ENCODE results near the gene CAMK2N2.
"Not testable (repeated sequence)": the region's sequence is repeated elsewhere in the genome, so short reads cannot be mapped to it uniquely, and the experiment has no call there.

The CAMK2N2 gene

GRCh38 chr3:184272269-184272668 is 10.9 kb upstream of the CAMK2N2 start:
- DNase-seq = no peak

- DNase-seq = not testable (repeated sequence)
Observed at GRCh38 chr3:184267249-184267648, 5.9 kb upstream of the CAMK2N2 start.

DNA sequence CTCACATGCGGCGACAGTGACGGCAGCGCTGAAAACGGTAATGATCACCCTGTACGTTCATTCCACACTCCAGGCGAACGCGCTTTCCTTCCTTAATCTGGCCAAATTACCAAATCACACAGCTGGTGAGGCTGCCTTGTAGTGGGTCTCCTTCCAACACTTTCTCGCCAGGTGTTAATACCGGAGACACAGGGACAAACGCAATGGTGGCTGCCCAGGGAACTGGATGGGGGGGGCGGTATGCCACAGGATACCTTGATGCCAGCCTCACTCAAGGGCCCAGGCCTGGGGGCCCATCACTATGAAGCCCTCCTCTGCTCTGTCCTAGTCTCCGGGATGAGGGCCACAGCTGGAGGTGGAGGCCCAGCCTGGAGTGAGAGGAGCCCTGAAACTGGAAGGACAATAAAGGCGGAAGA is 1.4 kb upstream of the CAMK2N2 start:
- DNase-seq = no peak

GRCh38 chr3:184261854-184262763 is 756 bp upstream of the CAMK2N2 start:
- no peak for DNase-seq

DNA sequence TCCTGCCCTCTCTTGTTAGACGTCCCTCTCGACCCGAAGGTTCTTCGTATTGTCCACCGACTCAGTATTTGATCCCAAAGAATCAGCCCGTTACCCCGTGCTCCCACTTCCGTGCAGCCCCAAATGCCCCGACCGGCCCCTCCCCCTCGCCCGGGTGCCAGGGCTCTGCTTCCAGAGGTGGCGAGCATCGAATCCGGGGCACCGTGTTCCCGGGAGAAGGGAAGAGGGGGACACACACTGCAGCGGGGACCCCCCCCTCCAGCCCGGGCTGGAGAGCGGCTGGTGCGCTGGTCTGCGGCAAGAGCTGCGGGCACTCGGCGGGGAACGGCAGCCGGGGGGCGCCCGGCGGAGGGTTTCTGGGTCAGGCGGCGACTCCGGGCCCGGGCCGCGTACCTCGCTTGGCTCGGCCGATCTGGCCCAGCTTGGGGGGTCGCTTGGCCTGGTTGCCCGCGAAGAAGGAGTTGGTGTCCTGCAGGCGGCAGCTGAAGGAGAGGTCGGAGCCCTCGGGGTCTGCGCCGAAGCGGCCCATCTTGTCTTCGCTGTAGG is 556 bp downstream of the CAMK2N2 start:
- no peak for DNase-seq

GRCh38 chr3:184259878-184260723 is 1.3 kb downstream of the CAMK2N2 start:
- DNase-seq = no peak

DNA sequence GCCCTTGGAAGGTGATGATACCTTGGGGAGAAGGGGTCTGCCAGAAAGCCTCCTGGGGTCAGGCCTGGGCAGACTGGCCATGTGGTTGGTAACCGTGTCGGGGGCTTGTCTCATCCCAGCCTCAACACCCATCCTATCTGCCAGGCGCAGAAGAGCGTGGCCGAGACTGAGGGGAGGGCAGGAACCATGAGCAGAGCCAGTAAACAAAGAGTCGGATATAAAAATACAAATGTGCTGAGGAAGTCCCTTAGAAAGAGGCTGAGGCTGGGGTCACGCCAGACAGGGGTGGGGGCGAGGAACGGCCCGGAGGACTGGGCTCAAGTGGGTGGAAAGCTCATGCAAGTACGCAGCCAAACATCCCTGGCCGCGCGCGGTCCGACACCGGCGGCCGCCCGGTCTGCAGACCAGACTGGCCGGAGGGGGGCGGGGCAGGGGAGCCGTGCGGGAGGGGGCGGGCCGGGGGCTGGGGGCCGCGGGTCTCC is 1.9 kb downstream of the CAMK2N2 start:
- no peak for DNase-seq

DNA sequence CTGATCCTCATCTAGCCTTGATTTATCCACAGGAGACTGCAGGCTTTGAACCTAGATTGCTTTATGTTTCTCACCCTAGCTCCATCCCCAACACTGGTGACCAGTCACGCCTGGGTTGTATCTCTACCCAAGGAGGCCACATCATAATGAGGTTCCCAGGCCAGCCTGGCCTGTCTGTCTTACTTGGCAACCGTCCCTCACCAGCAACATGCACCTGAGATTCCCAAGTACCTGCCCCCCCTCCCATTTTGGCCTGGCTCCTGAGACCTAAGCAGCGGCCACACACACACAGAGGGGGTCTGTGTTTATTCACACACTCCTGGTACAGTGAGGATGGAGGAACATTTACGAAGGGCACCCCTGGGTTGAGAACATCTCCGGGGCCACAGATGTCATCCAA is 2.4 kb downstream of the CAMK2N2 start:
- DNase-seq = no peak

DNA sequence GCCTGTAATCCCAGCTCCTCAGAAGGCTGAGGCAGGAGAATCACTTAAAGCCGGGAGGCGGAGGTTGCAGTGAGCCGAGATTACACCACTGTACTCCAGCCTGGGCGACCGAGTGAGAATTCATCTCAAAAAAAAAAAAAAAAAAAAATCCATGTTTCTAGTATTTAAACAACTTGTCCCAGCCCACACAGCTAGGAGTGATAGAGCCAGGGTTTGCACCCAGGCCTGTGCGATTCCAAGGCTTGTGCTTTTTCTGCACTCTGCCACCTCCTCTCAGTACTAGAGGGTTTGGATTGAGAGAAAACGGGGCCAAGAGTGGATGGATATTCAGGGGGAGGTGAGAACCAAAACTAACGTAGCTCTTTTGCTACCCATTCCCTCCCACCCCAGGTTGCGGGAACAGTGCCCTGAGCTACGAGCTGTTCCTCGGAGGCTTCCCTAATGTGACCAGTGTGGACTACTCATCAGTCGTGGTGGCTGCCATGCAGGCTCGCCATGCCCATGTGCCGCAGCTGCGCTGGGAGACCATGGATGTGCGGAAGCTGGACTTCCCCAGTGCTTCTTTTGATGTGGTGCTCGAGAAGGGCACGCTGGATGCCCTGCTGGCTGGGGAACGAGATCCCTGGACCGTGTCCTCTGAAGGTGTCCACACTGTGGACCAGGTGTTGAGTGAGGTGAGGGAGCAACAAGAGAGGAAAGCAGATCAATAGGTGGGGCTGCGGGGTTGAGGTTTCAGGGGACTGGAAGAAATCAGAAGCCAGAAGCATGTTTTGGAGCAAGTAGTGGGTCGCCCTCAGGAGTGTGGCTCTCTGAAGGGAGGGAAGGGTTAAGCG is 4.1 kb downstream of the CAMK2N2 start:
- DNase-seq = no peak

DNA sequence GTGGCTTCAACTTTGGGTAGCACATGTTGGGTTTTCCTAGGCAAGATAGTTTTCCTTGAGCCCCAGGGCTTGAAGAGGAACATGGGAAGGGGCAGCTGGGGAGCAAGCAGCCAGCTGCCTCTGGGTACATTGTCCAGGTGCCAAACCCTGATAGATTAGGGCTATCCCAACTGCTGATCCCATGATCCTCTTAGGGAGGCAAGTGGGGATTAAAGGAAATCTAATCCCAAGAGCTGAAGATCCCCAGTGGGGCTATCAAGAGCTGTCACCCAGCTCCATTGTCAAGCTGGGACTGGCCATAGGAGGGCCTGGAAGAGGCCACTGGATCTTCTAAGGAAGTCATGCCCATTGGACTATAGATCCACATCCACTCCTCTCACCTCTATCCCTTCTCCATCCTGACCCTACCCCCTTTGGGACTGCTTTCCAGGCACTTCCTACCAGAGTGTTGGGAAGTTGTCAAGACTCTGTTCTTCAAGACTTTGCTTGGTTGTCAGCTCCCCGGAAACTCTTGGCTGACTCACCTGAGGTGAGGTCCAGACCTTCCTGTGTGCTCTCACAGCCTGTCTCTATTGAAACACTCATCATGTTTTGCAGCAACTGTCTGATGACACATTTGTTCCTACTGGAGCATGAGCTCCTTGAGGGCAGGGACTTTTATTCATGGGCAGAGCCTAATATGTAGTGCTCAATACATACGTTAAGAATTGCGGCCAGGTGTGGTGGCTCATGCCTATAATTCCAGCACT is 5.9 kb downstream of the CAMK2N2 start:
- no peak for DNase-seq

DNA sequence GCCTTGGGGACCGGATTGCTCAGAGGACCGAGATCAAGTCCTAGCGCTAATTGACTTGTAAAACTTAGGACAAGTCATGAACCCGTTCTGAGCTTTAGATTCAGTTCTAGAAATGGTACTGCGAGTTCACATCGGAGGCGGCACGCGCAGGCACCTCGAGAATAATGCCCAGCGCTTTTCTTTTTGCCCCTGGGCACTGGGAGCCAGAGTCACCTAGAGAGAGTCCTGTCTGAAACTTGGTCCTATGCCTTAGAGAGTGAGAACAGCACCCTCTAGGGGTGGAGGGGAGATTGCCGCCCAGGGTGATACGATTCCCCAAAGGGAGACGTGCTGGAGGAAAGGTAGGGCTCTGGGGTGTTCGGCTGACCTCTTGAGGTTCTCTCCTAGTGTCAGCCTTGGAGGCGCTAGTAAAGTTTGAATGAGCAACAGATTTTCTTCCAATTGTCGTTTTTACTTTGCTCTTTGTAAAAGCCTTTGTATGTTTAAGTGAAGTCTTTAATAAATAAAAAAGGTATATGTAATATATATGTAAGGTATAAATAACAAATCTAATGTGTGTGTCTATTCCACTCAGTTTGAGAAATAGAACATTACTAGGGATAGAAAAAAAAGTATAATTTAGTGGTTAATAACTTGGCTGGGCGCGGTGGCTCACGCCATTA is 11.1 kb downstream of the CAMK2N2 start:
- peak; percentile 96 for DNase-seq

GRCh38 chr3:184249412-184250166 is 11.8 kb downstream of the CAMK2N2 start, which contains the start of gene EEF1AKMT4:
Gene EEF1AKMT4 (plus strand): TSS chr3:184249672. CDS start chr3:184249695, 23 bp downstream.
- peak; percentile 93 for DNase-seq

DNA sequence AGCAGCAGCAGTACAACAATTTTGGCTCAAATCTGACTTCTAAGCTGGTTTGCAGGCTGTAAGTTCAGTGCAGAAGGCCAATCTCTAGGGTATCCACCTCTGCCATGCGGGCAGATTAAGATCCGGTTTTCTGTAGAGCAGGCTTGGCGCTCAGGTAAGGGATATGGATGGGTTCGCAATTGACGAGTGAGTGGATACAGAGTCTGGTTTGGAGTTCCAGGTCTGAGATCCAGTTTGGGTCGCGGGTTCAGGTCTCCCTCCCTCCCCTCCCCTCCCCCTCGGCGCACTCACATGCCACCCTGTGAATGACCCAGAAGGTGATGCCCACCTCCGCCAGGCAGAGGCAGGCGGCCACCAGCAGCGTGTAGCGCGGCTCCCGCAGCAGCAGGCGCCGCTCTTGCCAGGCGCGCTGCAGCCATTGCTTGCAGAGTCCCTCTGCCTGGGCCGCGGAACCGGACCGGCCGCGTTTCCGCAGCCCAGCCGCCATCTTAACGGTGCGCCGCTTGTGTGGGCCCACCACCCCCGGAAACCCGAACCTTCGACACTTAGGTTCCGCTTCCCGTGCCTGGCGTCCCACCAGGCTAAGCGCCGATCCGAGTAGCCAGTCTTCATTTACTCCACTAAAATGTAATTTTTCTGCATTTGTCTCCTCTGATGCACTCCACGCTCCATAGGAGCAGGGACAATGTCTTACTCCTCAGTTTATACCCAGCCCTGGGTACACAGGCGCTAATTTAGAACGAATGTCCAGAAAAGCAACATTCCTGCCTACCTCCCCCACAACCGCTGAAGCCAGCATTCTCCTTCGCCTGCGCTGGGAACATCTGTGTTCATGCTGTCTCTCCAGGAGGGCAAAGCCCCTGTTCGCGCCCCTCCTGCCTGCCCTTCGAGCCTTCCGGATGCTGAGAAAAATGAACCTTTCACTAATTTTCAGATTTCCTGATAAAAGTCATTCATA is 12.6 kb downstream of the CAMK2N2 start, which contains the start of gene ALG3:
Gene ALG3 (minus strand): TSS at position 509 of the 958 bp plus-strand sequence. CDS start 22 bp downstream, at position 487.
- DNase-seq = peak; percentile 80

- DNase-seq = no peak
Observed at GRCh38 chr3:184242297-184242685, 19.1 kb downstream of the CAMK2N2 start.

- DNase-seq = no peak
Observed at GRCh38 chr3:184241447-184242296, 19.7 kb downstream of the CAMK2N2 start.

DNA sequence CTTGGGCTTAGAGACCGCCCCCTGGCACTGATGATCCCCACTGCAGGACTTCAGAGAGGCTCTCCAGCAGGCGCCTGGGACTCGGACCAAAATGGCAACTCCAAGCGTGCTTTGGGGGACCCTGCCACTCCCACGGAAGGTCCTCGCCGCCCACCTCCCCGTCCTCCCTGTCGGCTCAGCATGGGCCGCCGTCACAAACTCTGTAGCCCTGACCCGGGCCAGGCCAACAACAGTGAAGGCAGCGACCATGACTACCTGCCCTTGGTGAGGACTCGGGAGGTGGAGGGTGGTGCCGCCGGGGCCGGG is 20.3 kb downstream of the CAMK2N2 start:
- no peak for DNase-seq

GRCh38 chr3:184240384-184241140 is 20.8 kb downstream of the CAMK2N2 start:
- no peak for DNase-seq
